ENCODE measurements around the gene KPTN. TPM values are rescaled to one million over a fixed set of nuclear protein-coding genes. Genes with fewer than 3 reads are reported as not detected.

KPTN gene
- total RNA-seq, 4 donors from 2014 or later = 7.1 to 22.3 (median 13.4) TPM

DNA sequence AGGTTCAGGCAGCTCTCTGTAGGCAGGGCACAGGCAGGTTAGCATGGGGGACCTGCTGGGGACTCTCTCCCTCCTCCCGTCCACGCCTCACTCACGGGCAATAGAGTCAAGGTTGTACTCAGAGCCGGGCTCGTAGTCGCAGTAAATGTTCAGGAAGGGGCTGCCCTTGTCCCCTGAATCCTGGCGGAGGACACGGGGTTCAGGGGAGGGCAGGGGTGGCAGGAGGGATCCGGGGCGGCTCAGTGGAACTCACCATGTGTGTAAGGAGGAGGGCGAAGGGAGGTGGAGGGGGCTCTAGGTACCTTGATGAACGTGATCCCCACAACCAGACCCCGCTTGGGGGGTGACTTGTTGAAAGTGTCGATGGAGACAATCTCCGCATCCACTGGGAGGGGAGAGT, 819 bp downstream of the KPTN start:
- DNase-seq = no peak
- peaks cover 0 to 15% (median 0%) of the 10 kb centered on the region in 3 donors for H3K36me3 ChIP-seq
- peaks cover 0 to 15% (median 11%) of the 10 kb centered on the region in 4 donors for H3K4me1 ChIP-seq
- no peak overlapping the region for H3K27ac ChIP-seq
- H3K9me3 ChIP-seq = no peaks in the 10 kb centered on the region
- H3K27me3 ChIP-seq = no peaks in the 10 kb centered on the region
- peak overlapping the region in 2 of 4 donors; percentile 62 to 89 for H3K4me3 ChIP-seq
- TF ChIP-seq, protein P1, sequence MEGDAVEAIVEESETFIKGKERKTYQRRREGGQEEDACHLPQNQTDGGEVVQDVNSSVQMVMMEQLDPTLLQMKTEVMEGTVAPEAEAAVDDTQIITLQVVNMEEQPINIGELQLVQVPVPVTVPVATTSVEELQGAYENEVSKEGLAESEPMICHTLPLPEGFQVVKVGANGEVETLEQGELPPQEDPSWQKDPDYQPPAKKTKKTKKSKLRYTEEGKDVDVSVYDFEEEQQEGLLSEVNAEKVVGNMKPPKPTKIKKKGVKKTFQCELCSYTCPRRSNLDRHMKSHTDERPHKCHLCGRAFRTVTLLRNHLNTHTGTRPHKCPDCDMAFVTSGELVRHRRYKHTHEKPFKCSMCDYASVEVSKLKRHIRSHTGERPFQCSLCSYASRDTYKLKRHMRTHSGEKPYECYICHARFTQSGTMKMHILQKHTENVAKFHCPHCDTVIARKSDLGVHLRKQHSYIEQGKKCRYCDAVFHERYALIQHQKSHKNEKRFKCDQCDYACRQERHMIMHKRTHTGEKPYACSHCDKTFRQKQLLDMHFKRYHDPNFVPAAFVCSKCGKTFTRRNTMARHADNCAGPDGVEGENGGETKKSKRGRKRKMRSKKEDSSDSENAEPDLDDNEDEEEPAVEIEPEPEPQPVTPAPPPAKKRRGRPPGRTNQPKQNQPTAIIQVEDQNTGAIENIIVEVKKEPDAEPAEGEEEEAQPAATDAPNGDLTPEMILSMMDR (IDR thresholded peaks at IDR 0.05) = no peak
- no peak for TF ChIP-seq POLR2A (IDR thresholded peaks at IDR 0.05)

DNA sequence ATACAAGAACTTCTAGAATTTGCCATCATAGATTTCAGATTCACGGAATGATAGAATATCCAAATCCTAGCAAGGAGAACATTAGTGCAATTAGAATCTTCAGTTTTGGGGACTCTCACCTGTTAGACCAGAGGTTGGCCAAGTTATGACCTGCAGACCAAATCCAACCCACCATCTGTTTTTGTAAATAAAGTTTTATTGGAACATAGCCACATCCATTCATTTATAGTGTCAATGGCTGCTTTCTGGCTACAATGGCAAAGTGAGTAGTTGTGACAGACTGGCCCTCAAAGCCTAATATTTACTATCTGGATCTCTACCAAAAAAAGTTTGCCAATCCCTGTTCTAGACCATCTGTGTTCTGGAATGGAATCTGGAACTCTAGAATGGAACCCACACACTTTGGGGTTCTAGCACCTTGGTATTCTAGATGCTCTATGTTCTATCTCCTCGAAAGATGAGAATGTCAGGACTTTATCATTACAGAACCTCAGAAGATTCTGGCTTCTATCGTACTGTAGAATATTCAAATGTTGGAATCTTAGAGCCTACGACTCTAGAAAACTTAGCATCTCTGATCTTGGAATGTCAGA, 2.5 kb downstream of the KPTN start:
- no peaks in the 10 kb centered on the region for H3K9me3 ChIP-seq
- no peaks in the 10 kb centered on the region for H3K36me3 ChIP-seq
- TF ChIP-seq POLR2A (IDR thresholded peaks at IDR 0.05) = no peak
- TF ChIP-seq, protein P1 (IDR thresholded peaks at IDR 0.05) = no peak

DNA sequence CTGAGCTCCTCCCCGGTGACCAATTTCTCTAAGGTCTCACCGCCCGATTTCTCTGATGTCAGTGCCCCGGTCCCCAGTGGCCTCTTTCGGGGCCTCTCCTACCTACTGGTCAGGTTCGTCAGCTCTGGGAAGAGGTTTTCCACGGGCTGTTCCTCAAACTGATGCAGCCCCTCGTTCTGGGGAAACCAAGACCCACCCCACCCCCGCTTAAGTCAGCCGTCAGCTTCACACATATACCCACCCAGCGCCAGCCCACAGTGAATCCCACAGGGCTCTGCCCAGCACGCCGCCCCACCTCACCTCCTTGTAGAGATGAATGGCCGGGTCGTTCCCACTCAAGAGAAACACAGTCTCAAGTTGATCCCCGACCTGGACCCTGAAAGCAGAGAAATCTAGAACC, 3.4 kb downstream of the KPTN start:
- peaks cover 0 to 15% (median 7%) of the 10 kb centered on the region in 4 donors for H3K4me1 ChIP-seq
- no peak overlapping the region for H3K27ac ChIP-seq
- no peak for TF ChIP-seq POLR2A (IDR thresholded peaks at IDR 0.05)
- TF ChIP-seq, protein P1 (IDR thresholded peaks at IDR 0.05) = no peak
- H3K9me3 ChIP-seq = no peaks in the 10 kb centered on the region
- H3K36me3 ChIP-seq = no peaks in the 10 kb centered on the region
- DNase-seq = no peak
- no peaks in the 10 kb centered on the region for H3K27me3 ChIP-seq
- no peak overlapping the region for H3K4me3 ChIP-seq

More for the DNA sequence above, 2.5 kb downstream of the KPTN start:
- Histone ChIP-seq H3K4me3 (no peak overlapping the region), H3K27me3 (no peaks in the 10 kb centered on the region), H3K4me1 (peaks cover 0 to 15% (median 9%) of the 10 kb centered on the region in 4 donors), H3K27ac (no peak overlapping the region)
- no peak for DNase-seq

DNA sequence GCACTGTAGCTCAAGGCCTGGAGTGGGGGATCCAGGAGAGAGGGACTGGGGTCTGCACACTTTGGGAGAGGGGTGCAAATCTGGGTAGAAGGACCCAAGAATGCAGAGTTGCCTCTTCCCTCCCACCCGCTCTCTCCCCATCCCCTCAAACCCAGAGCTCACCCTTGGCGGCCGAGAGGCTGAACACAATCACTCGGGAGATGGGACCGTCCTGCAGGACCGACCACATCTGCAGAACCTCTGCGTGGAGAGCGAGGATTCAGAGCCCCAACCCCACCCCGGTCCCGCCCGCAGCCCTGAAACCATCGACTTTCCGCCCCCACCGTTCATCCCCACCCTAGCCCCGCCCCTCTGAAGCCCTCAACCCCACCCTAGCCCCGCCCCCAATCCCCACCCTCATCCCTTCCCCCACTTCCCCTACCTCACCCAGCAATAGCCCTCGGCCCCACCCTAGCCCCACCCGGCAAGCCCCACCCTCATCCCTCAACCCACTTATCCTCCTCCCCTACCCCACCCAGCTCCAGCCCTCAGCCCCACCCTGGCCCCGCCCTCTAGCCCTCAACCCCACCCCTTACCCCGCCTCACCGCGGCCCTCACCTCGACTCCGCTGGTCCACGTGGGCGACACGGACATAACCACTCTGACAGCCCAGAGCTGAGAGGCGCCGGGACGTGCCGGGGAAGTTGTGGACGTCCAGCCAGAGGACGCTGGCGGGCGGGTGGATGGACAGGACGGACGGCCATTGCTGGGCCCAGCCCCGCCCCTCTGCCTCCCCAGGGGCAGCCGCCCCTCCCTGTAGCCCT, 4.1 kb downstream of the KPTN start:
- H3K27me3 ChIP-seq = no peaks in the 10 kb centered on the region
- H3K4me1 ChIP-seq = peaks cover 0 to 10% (median 4%) of the 10 kb centered on the region in 4 donors
- no peaks in the 10 kb centered on the region for H3K9me3 ChIP-seq
- TF ChIP-seq POLR2A (IDR thresholded peaks at IDR 0.05) = no peak
- TF ChIP-seq, protein P1 (IDR thresholded peaks at IDR 0.05) = no peak
- H3K4me3 ChIP-seq = no peak overlapping the region
- no peaks in the 10 kb centered on the region for H3K36me3 ChIP-seq
- DNase-seq = no peak
- no peak overlapping the region for H3K27ac ChIP-seq

DNA sequence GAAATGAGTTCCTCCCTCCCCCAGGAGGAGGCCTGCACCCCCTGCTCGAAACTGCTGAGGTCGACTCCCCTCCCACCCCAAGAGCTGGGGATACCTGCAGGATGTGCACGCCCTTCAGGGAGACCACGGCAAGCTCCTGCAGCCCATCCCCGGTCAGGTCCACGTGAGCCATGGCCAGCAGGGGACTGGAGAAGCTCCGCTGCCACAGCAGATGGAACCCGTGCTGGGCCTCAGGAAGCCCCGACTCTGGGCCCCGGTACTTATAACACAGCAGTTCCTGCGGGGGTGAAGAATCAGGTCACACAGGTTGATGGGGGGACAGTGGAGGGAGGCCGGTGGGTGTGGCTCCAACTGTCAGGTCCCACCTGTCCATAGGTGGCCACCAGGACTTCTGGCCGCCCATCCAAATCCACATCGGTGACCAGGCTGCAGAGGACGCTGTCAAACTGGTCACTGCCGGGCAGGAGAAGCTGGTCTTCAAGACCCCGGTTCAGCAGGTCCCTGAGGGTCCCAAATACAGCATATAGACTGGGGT, 7.5 kb downstream of the KPTN start:
- no peak for DNase-seq
- H3K27ac ChIP-seq = no peak overlapping the region
- no peaks in the 10 kb centered on the region for H3K9me3 ChIP-seq
- H3K36me3 ChIP-seq = no peaks in the 10 kb centered on the region
- H3K4me1 ChIP-seq = peaks cover 0 to 3% (median 0%) of the 10 kb centered on the region in 4 donors
- peaks cover 0 to 2% of the 10 kb centered on the region in 2 donors for H3K27me3 ChIP-seq
- TF ChIP-seq POLR2A (IDR thresholded peaks at IDR 0.05) = no peak
- TF ChIP-seq, protein P1 (IDR thresholded peaks at IDR 0.05) = no peak
- H3K4me3 ChIP-seq = no peak overlapping the region
